ENCODE measurements around the gene DLG5.
"Not testable (repeated sequence)": the region's sequence is repeated elsewhere in the genome, so short reads cannot be mapped to it uniquely, and the experiment has no call there.

Gene DLG5

DNA sequence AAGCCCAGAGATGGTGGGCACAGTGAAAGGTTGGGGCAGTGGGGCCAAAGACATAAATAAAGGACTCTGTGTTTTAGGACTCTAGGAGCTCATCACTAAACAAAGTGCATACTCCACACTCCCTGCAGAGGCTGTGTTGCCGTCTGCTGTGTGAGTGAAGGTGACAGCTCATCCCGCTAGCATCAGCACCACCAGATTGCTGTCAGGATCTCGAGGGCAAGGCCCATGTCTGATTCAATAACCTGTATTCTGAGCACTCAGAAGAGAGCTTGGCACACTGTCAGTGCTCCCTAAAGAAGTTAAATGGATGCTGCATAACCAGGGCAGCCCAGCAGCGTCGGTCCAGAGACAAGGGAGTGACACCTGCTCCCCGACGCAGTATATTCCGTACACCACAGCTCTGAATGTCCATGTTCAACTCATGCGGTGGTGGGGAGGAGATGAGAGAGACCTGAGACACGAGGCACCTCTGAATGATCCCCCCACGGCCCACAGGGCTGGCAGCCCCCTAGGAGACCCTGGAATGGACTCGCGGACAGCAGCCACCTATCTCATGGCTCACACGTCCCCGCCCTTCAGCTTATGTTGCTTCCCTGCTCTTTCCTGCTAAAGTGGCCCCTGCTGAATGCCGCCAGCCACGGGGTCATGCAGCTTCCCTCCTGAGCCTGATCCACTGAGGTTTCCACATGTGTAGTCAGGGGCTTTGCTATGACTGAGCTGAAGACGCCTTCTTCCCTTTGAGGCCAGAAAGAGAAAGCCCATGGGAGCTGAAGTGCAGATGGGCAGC lies 156.3 kb downstream of the DLG5 start:
- no peak for DNase-seq (ENCODE audit: low read depth in 3 of 3)

DNA sequence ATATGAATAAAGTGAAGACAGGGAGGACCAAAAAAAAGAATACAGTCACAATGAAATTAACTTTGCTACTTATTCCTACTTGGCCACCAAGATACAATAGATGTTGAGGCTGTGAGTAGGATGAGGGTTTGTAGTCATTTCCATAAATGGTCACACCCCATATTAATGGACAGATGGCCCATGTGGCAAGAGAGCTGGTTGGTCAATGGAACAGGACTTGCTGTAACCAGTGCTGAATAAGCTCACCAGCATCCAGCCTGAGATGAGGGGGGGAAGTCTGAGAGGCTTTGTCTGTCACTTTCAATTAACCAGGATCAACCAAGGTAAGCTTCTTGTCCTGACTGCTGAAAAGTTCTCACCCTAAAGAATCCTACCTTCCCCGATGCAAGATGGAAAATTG lies 158.5 kb downstream of the DLG5 start:
- DNase-seq (ENCODE audit: low read depth in 3 of 3): no peak

DNA sequence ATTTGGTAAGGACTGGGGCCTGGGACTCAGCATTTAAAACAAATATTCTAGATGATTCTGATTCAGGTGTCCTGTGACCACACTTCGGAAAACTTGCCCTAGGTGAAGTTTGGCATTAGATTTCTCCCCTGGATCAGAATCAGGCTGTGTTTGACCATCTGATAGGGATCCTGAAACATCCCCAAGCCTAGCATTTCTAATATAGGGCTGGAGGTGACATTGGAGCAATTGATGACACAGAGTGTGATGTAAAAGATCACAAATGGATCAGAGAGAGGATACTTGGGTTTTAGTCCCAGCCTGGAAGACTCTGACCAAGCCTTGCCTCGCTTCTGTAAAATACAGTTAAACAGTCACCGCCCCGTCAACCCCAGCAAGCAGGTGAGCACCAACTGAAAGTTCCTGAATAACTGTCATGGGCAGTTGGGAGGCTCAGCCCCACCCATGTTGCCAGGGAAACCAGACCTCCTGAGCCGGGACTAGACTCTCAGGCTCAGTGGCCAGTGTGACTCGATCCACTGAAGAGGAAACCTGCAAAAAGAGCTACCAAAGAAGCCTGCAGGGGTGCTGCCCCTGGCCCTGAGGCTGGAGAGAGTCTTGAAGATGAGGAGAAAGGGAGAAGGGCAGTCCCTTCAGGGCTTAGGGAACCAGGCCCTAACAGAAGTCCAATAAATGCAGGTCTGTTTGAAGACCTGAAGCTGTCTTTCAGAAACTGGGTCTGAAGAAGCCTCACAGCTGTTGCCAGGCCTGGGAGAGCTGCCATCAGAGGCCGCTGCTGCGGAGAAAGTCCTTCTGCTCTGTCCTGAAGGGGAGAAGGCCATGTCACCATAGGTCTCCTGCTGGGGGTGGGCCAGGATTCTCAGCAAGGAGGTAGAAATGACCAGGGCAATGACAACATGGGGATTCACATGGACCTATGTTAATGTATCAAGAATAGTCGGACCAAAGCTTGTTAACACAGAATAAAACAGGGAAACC lies 162.8 kb downstream of the DLG5 start:
- DNase-seq (ENCODE audit: low read depth in 3 of 3): no peak

DNA sequence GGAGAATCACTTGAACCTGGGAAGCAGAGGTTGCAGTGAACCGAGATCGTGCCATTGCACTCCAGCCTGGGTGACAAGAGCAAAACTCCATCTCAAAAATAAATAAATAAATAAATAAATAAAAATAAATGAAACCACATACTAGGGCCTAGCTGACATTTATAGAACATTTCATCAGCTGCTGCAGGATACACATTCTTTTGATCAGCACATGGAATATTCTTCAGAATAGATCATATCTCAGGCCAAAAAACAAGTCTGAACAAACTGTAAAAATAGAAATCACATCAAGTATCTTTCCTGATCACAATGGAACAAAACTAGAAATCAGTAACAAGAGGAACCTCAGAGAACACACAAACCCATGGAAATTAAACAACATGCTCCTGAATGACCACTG lies 168.1 kb downstream of the DLG5 start:
- DNase-seq (ENCODE audit: low read depth in 3 of 3): not testable (repeated sequence)

DNA sequence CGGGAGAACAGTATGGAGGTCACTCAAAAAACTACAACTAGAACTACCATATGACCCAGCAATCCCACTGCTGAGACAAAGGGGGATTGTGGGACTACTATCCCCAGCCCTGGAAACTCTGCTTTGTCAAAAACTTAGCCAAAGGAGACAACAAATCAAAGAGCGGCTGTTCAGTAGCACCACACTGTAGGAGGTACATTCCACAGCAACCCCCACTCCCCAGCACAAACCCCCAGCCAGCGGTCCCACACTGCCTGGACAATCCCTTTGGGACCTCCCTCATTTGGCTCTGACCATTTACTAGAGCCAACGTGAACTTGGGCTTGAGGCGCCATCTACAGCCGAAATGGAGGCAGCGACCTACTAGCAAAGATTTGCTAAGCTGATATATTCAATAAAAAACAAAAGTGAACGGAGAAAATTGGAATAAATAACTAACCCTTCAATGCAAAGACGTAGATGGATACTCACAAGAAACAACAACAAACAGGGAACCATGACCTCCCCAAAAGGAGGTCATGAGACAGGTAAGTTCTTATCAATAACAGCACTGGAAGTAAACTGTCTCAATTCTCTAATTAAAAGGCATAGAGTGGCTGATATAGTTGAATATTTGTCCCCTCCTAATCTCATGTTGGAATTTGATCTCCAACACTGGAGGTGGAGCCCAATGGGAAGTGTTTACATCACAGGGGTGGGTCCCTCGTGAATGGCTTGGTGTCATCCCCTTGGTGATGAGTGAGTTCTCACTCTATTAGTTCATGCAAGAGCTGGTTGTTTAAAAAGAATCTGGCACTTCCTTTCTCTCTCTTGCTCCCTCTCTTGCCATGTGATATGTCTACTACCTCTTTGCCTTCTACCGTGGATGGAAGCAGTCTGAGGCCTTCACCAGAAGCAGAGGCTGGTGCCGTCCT lies 170.0 kb downstream of the DLG5 start:
- peak in 1 of 3 donors; percentile 5 for DNase-seq (ENCODE audit: low read depth in 3 of 3)

DNA sequence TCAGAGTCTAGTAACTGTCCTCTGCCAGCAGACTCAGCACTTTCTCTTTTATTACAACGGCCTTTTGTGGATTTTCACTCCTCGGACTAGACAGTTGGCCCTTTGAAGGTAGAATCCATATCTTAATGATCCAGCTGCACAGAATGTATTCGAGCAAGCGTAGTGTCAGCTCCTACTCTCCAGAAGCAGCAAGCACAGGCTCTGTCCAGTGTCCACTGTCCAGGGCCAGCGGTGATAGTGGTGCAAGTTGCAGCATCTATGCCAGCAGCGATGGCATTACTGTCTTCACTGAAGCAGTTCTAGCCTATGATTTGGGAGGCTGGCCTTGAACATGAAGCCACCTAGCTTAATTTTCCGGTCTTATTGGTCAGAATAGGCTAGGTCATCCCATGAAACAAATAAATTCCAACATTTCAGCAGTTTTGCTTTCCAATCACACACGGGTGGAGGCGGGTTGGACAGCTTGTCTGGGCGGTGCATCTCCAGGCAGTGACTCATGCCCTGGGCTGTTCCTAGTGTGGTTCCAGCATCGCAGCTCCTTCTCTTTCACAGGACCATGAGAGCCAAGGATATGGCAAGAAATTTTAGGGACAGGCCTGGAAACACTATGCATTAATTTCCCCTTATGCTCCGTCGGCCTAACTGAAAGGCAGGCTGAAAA lies 180.4 kb downstream of the DLG5 start:
- DNase-seq (ENCODE audit: low read depth in 3 of 3): no peak

DNA sequence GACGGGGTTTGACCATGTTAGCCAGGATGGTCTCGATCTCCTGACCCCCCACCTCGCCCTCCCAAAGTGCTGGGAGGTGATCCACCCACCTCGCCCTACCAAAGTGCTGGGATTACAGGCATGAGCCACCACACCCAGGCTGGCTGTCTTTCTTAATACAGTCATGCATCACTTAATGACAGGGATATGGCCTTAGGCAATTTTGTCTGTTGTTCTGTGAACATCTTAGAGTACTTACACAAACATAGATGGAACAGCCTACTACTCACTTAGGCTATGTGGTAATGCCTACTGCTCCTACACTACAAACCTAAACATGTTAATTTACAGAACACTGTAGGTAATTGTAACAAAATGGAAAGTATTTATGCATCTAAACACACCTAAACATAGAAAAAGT lies 182.3 kb downstream of the DLG5 start:
- DNase-seq (ENCODE audit: low read depth in 3 of 3): no peak

DNA sequence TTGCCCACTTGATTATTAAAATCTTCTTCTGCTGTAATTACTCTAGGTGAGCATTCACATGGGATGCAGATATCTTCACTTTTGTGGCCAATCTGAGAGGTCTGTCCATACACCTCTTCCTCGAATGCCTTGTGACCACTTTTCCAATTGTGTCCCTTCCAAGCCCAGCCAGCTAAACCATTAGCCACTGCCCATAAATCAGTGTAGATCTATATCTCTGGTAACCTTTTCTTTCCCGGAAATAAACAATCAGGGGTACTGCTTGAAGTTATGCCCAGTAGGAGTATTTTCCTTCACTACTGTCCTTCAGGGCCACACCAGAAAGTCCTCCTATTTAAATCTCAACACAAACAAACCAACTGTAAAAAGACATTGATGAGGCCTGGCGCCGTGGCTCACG lies 184.4 kb downstream of the DLG5 start:
- no peak for DNase-seq (ENCODE audit: low read depth in 3 of 3)

DNA sequence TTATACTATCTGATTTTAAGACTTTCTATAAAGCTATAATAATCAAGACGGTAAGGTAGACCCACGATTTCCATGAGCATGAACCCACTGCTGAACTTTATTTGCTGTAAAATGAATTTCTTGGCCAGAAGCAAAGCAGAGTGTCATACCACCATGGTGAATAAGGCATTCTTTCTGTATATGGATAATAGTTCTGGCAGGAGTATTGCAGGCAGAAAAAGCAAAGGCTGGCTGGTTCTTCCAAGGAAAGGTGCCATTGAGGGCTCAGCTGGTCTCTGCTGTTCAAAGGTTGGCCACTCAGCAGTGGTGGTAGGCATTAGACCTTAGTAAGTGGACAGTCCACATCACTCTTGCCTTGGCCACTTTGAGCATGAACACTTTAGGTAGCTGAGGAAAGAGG lies 184.8 kb downstream of the DLG5 start:
- DNase-seq (ENCODE audit: low read depth in 3 of 3): no peak
